Renal pelvis (tissue), 4 donors: Measurements from ENCODE around the gene BCKDHA. TPM values are rescaled to one million over a fixed set of nuclear protein-coding genes. Genes with fewer than 3 reads are reported as not detected.
"Not testable (repeated sequence)": the region's sequence is repeated elsewhere in the genome, so short reads cannot be mapped to it uniquely, and the experiment has no call there.

Experiments
- DNase-seq: peaks from one replicate; pipeline ENCODE4 v3.0.0-alpha.2; 2013
- polyA plus RNA-seq, 3 donors: library from polyadenylated mRNA; unstranded; fragments of 120-200 nt; gene quantifications; one replicate each; pipeline ENCODE4 v1.2.1, GENCODE V29; 2013; ENCODE audit not compliant: insufficient read length in 3 of 3

Gene BCKDHA
- polyA plus RNA-seq, 3 donors: 50.1 to 59.1 (median 53.3) TPM

DNA sequence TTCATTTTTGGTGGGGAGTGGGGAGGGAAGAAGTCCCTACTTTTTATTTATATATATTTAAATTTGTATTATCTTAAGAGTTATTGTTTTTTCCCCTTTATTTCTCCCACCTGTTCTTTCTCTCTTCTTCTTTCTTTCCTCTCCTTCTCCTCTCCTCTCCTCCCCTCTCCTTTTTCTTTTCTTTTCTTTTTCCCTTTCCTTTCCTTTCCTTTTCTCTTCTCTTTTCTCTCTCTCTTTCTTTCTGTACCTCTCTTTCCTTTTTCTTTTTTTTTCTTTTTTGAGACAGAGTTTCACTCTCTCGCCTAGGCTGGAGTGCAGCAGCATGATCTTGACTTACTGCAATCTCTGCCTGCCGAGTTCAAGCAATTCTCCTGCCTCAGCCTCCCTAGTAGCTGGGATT lies 1.9 kb downstream of the BCKDHA start:
- DNase-seq: no peak

DNA sequence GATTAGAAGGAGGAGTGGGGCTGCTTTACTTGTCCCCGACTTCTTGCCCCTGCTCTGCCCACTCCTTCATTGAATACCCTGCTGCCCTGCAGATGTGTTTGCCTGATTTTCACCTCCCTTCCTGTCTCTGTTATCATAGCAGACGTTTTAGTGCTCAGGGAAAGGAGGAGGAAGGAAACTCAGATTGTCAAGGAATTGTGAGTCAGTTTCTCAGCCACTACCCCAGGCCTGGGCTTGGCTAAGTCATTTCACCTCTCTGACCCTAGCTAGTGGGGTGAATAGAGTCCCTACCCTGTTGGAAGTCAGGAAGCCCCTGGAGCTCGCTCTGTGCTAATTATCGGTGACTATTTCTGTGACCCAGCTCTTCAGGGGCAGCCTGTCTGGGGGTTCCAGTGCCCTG lies 3.9 kb downstream of the BCKDHA start:
- no peak for DNase-seq

DNA sequence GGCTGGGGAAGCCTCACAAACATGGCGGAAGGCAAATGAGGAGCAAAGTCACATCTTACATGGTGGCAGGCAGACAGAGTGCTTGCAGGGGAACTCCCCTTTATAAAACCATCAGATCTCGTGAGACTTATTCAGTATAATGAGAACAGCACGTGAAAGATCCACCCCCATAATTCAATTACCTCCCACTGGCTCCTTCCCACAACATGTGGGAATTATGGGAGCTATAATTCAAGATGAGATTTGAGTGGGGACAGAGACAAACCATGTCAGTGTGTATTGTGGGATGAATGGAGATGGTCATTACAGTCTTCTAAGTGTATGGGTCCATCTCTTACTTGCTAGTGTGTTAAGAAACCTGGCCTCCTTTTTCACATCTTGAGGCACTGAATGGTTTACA lies 4.4 kb downstream of the BCKDHA start:
- DNase-seq: no peak

- DNase-seq: no peak
Observed at GRCh38 chr19:41403181-41403970, 5.8 kb downstream of the BCKDHA start.

DNA sequence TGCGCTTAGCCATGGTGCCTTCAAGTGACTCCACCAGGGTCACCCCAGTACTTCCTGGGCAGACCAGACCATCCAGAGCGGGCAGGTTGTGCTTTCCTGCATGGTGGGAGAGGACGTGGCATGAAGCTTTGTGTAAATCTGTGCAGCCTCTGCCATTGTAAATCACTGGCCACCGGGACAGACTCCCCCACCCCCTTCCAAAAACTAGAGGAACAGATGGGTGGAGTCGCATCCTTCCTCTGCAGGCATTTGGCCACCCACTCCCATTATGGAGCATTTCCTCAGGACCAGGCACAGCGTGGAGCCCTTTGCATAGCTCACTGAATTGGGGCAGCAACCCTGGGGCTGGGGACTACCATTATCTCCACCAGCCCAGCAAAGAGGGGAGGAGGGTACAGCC lies 8.2 kb downstream of the BCKDHA start:
- no peak for DNase-seq

- DNase-seq: no peak
Observed at GRCh38 chr19:41407271-41407670, 9.7 kb downstream of the BCKDHA start.

GRCh38 chr19:41408256-41408655 lies 10.6 kb downstream of the BCKDHA start:
- no peak for DNase-seq

GRCh38 chr19:41408846-41409245 lies 11.2 kb downstream of the BCKDHA start:
- DNase-seq: not testable (repeated sequence)

DNA sequence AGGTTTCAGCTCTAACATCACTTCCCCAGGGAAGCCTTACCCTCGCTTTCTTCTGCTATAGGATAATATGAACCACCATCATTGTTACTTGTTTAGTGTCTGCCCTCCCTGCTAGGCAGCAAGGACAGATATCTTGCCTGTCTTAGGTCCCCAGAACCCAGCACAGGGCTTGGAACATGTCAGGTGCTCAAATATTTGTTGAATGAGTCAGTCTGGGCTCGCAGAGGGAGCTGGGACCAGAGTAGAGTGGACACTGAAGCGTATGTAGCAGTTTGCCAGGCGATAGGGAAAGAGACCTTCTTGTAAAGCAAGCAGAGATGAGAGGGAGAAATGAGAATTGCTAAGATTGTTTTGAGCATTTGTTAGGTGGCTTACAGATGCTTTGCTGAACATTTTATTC lies 11.7 kb downstream of the BCKDHA start:
- no peak for DNase-seq

DNA sequence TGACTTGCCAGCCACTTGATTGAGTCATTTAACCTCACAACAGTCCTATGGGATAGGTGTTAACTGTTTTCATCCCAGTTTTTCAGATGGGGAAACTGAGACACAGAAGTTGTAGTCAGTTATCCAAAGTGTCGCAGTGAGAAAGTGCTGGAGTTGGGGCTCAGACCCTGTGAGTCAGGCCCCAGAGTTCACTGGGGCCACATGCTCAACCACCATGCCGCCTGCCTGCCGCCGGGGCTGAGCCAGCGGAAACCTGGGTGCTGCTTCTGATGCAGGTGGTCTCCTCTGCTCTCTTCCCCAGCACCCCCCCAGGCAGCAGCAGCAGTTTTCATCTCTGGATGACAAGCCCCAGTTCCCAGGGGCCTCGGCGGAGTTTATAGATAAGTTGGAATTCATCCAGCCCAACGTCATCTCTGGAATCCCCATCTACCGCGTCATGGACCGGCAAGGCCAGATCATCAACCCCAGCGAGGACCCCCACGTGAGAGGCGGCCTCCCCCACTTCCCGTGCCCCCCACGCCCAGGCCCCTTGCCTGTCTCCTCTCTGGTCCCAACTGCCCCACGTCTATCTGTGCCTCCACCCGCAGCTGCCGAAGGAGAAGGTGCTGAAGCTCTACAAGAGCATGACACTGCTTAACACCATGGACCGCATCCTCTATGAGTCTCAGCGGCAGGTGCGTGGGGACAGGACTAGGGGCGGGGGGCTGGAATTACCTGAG lies 12.9 kb downstream of the BCKDHA start:
- no peak for DNase-seq

DNA sequence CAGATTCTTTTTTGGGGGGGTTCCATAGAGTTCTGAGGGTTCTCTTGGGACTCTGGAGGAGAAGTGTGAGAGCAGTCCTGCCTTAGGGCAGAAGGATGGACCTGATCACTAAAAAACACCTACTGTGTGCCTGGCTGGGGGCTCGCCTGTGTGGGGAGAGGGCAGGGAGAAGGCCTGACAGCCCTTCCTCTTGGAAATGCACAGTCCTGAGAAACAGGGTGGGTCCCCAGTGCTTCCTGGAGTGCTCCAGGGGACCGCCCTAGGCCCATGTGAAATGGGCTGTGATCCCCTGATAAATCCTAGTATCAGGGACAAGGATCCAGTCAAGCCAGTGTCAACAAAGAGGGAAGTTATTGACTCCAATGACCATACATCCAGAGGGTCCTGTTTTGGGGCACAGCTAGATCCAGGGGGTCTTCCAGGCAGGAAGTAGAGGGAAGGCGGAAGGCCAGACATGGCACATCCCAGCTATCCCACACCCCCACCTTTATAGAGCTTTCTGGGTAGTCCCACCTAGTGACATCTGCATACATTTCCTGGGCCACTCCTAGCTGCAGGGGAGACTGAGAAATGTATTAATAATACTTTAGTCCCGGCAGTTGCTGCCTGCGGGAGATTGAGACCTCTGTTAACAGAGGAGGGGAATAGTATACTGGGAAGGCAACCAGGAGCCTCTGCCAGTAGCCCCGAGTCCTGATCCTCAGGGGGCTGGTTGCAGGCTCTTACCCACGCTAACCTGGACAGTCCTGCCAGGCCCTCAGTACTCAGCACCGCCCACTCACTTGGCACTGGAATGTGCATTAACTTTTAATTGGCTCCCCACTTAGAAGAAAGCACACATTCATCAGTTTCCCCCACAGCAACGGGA lies 13.7 kb downstream of the BCKDHA start:
- DNase-seq: no peak

GRCh38 chr19:41411968-41412265 lies 14.3 kb downstream of the BCKDHA start:
- DNase-seq: no peak

GRCh38 chr19:41412953-41413352 lies 15.3 kb downstream of the BCKDHA start:
- DNase-seq: no peak

DNA sequence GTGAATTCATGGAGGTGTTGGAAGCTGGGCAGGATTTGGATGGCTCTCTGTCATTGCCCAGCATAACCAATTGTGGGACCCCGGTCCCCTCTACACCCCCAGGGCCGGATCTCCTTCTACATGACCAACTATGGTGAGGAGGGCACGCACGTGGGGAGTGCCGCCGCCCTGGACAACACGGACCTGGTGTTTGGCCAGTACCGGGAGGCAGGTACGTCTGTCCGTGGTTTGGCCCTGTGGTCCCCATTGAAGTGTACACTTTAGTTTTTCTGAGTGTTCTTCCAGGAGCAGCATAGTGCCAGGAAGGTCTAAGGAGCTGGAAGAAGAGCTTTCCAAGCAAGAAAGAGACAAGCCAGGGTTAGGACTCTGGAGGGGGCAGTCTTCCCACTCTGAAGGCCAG lies 16.3 kb downstream of the BCKDHA start:
- no peak for DNase-seq

DNA sequence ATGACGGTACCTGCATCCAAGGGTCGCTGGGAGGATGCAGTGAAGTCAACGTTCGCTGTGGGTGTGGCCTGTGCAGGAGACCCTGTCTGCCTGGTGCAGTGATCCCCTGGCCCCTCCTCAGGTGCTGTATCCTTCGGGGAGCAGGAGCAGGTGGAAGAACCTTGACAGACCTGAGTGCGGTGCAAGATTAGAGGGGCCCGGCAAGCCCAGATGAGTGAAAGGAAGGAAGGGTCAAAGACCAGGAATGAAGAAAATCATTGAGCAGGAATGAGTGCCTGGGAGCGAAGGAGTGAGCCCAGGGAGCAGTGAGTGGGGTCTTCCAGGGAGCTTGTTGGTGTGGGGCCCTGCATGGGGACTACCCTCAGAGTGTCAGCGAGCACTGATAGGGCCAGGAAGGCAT lies 16.8 kb downstream of the BCKDHA start:
- DNase-seq: no peak

DNA sequence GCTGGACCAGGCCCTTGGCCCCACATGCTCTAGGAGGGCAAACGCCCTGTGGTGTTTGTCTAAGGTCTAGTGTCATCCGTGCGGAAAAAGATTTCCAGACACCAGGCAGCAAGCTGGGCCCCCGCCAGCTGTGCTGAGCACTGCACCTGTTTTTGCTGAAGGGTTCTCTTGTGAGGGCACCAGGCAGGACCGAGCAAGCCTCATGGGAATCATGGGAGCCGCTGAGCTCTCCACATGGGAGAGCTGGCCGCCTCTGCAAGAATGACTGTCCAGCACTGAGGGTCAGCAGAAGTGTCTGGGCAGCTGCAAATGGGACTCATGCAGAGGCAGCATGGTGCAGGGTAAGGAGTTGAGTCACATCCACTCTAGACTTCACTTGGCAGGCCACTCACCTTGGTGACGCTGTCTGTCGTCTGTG lies 17.5 kb downstream of the BCKDHA start:
- DNase-seq: no peak

- DNase-seq: no peak
Observed at GRCh38 chr19:41416194-41416674, 18.6 kb downstream of the BCKDHA start.

GRCh38 chr19:41420101-41420880 lies 22.7 kb downstream of the BCKDHA start:
- DNase-seq: no peak

DNA sequence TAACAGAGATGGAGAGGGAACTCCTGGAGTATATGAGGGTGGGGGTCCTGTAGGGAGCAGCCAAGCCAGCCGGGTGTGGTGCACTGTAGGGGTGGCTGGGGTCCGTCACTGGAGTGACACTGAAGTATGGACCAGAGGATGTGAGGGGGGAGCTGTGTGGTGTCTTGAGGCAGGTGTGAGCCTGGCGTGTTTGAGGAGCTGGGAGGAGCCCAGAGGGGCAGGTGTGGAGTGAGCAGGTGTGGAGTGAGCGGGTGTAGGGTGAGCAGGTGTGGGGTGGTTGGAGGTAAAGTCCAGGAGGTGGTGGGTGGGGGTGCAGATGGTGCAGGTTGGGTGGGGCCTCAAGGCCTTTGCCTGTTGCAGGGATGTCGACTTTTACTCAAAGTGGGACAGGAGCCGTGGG lies 23.7 kb downstream of the BCKDHA start:
- DNase-seq: no peak

- DNase-seq: no peak
Observed at GRCh38 chr19:41421973-41422372, 24.4 kb downstream of the BCKDHA start.

DNA sequence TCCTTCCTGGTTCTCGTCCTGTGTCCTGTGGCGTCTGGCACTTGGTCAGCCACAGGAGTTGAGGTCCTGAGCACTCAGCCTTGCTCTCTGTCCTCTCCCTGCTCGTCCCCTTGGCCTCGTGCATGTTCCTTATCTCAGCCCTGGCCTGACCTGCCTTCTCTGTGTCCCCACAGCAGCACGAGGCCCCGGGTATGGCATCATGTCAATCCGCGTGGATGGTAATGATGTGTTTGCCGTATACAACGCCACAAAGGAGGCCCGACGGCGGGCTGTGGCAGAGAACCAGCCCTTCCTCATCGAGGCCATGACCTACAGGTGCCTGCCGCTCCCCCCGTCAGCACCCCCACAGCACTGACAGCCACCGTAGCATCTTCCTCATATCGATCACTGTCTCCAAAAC lies 24.8 kb downstream of the BCKDHA start:
- no peak for DNase-seq

DNA sequence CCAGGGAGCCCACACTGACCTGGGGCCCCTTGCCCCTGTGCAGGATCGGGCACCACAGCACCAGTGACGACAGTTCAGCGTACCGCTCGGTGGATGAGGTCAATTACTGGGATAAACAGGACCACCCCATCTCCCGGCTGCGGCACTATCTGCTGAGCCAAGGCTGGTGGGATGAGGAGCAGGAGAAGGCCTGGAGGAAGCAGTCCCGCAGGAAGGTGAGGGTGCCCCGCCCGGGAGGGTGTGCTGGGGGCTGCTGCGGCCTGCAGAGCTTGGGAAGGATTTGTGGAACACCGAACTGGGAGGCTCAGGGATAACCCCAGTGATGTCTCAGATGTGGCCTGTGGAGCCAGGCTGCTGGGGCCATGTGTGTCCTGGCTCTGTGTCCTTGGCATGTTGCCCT lies 25.3 kb downstream of the BCKDHA start:
- no peak for DNase-seq
